ENCODE data around the gene PPP1R15B.

PPP1R15B gene

DNA sequence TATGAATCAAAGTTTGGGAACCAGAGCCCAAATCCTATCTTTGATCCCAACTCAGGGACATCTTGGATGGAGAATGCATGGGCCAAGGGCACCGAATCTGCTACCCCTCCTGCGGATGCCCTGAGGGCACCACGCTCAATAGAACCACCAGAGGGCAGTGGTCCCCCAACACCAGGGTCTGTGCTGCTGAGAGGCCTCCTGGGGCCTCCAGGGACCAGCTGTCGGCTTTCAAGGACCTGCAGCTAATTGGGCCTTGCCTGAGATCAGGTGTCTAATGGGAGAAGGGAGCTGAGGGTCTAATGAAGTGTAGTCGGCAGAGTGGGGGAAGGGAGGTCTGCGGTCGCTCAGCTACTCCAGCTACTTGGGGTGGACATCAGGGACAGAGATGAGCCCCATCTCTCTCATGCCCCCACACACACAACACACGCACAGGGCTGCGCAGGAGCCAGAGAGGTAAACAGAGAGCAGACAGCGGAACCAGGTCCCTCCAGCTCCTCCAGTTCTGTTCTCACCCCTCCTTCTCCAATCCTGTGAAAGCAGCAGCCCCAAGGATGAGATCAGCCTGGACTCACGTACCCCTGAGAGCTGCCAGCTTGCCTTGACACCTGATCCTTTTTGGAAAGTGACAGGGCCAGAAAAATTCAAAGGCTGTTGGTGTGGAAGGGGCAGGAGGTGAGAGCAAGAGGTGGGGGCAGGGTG lies 34.9 kb upstream of the PPP1R15B start:
- POLR2A ChIA-PET = interaction anchor here (0.9 to 1.2 kb wide), 2 partner anchors 47 to 48 kb away, joined by 3 read pairs; partner anchors contain the start of gene PIK3C2B
- CTCF ChIA-PET = interaction anchor here (0.6 to 30.9 kb wide), 20 partner anchors 12 to 365 kb away, joined by 3 to 1052 read pairs (median 7); partner anchors contain the start of gene PIK3C2B
- no peak overlapping the region for H3K4me3 ChIP-seq (ENCODE audit: low read depth, low read length)
- peak; percentile 85 for TF ChIP-seq CTCF (IDR thresholded peaks at IDR 0.05; ENCODE audit: insufficient read depth, low read length, missing control alignments)
- no peak for DNase-seq (ENCODE audit: low read depth, low spot score)

DNA sequence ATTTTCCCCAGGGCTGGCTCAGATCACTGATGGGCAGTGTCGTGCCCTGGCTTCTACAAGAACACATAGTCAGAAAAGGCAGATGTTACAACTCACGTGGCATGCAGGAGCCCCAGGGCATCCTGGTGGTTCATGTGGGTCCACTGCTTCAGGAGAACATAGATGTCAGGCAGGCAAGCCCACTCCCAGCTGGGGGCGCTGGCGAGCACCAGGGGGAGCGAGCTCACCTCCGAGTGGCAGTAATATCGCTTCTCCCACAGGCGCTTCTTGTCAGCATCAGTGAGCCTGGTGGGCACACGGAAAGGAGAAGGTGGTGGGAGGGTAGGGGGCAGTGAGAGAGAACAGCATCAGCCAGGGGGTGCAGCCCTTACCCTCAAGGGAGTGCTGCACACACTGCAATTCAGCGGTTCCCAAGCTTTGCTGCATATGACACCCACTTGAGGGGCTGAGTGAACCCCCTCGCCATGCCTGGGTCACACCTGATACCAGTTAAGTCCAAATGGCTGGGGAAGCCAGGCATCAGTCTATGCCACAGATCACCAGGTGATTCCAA lies 34.3 kb upstream of the PPP1R15B start:
- ChIA-PET POLR2A (interaction anchor here (1.2 kb wide), 1 partner anchor 48 kb away, joined by 3 read pairs; no protein-coding TSS in a partner anchor), CTCF (interaction anchor here (0.9 to 30.9 kb wide), 21 partner anchors 12 to 365 kb away, joined by 3 to 1052 read pairs (median 7); partner anchors contain the start of gene PIK3C2B)
- H3K4me3 ChIP-seq (ENCODE audit: low read depth, low read length) = no peak overlapping the region
- peak; percentile 78 for TF ChIP-seq CTCF (IDR thresholded peaks at IDR 0.05; ENCODE audit: insufficient read depth, low read length, missing control alignments)
- no peak for DNase-seq (ENCODE audit: low read depth, low spot score)

DNA sequence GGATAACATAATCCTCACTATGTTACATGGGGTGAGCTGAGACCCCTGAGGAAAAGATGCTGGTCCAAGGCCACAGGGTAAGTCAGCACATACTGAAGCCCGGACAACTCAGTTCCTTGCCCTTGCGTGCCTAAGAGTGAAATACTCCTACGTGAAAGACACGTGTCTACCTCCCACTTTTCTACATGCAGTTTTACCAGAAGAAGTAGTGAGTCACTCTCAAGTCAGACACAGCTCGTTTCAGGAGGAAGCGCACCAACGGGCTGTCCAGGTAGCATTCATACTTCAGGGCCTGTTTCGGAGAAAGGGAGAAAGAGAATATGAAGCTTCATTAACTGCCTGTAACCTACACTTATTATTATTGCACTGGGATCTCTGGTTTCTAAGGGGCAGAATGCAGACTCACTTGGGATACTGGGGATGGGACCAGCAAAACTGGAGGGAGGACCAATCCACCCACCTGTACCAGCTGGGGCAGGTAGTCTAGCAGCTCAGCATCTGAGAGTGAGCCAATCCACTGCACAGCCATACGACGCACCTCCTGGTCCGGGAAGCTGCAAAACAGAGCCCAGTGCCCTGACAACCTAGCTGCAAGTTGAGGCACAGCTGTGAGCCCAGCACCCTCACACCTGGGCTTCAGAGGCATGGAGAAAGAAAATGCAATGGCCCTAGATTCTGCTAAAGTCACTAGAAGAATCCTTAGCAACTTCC lies 32.4 kb upstream of the PPP1R15B start:
- ChIA-PET CTCF (interaction anchor here (1.2 to 30.9 kb wide), 6 partner anchors 4 to 363 kb away, joined by 4 to 1052 read pairs (median 189); partner anchors contain the start of gene PIK3C2B), POLR2A (no interaction called here)
- no peak for DNase-seq (ENCODE audit: low read depth, low spot score)
- H3K4me3 ChIP-seq (ENCODE audit: low read depth, low read length) = no peak overlapping the region
- no peak for TF ChIP-seq CTCF (IDR thresholded peaks at IDR 0.05; ENCODE audit: insufficient read depth, low read length, missing control alignments)

GRCh38 chr1:204443260-204443619 lies 31.6 kb upstream of the PPP1R15B start:
- H3K4me3 ChIP-seq (ENCODE audit: low read depth, low read length) = no peak overlapping the region
- ChIA-PET POLR2A (no interaction called here), CTCF (interaction anchor here (1.2 to 30.9 kb wide), 6 partner anchors 5 to 364 kb away, joined by 4 to 1052 read pairs (median 189); partner anchors contain the start of gene PIK3C2B)
- no peak for DNase-seq (ENCODE audit: low read depth, low spot score)
- no peak for TF ChIP-seq CTCF (IDR thresholded peaks at IDR 0.05; ENCODE audit: insufficient read depth, low read length, missing control alignments)

DNA sequence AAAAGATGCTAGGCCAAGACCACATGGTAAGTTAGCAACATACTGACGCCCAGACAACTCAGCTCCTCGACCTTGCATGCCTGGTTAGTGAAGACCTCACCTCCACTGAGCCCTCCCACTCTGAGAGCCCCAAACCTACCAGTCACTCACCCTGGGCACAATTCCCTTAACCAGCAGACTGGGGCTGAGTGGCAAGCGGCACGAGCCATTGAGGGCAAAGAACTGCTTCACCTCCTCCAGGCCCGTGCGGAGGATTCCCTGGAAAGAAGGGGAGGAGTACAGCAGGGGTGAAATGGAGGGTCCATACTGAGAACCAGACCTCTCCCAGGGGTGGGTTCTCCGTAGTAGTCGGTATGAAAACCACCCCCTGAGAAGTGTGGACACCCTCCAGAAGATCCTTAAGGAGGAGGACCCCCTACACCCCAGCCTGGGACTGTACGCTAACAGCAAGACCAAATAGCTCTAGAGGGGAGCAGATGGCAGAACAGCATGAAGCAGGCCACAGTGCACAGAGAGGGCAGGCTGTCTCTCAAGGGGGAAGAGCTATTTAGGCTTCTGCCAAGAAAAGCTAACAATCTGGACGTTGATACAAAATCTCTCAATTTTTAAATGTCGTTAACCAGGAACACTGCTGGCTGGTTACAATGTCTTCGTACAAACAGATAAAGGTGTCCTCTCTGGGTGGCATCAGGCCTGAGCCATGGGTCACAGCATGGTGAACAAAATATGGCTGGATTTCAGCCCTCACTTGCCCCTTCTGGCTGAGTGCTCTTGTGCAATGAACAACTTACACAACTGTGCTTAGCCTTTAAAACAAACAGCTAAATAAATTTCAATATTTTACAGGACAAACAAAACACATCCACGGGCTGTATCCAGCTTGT lies 31.0 kb upstream of the PPP1R15B start:
- ChIA-PET CTCF (interaction anchor here (1.1 to 30.9 kb wide), 8 partner anchors 5 to 365 kb away, joined by 3 to 1052 read pairs (median 7); partner anchors contain the start of gene PIK3C2B), POLR2A (no interaction called here)
- TF ChIP-seq CTCF (IDR thresholded peaks at IDR 0.05; ENCODE audit: insufficient read depth, low read length, missing control alignments) = no peak
- no peak for DNase-seq (ENCODE audit: low read depth, low spot score)
- H3K4me3 ChIP-seq (ENCODE audit: low read depth, low read length) = no peak overlapping the region

Measured in AG04449 (cell line).